SK-N-SH treated with all-trans-retinoic acid at 6 μM for 48 hours (cell line): ENCODE results near the gene SIL1.

Source experiments
- ATAC-seq: fragments of 200-7000 bp; cut with Tn5 transposase; 3 replicates; pipeline ENCODE4 v1.9.1; 2020; ENCODE audit warnings: mild to moderate bottlenecking, moderate library complexity
- ARNTL ChIP-seq: fragments of 450-650 bp; formaldehyde crosslinking; IDR thresholded peaks from 2 replicates; pipeline ENCODE4 v1.5.0; 2020; ENCODE audit warnings: low read depth, mild to moderate bottlenecking, moderate library complexity, borderline replicate concordance
- BACH2 ChIP-seq: fragments of 250-450 bp; sonication (Bioruptor Pico); IDR thresholded peaks from 2 replicates; pipeline ENCODE4 v1.9.0; 2021; ENCODE audit warnings: mild to moderate bottlenecking, borderline replicate concordance
- CSDC2 ChIP-seq: fragments of 250-450 bp; sonication (Bioruptor Pico); IDR thresholded peaks from 2 replicates; pipeline ENCODE4 v1.5.0; 2020; ENCODE audit warnings: mild to moderate bottlenecking, moderate library complexity
- ESRRG ChIP-seq: fragments of 250-450 bp; sonication (Bioruptor Pico); IDR thresholded peaks from 2 replicates; pipeline ENCODE4 v1.6.1; 2021; ENCODE audit warnings: mild to moderate bottlenecking
- GLIS3 ChIP-seq: fragments of 250-450 bp; sonication (Bioruptor Pico); IDR thresholded peaks from 2 replicates; pipeline ENCODE4 v1.5.0; 2020; ENCODE audit warnings: mild to moderate bottlenecking, moderate library complexity
- ISL1 ChIP-seq: fragments of 250-450 bp; sonication (Bioruptor Pico); IDR thresholded peaks from 2 replicates; pipeline ENCODE4 v2.1.2; 2022; ENCODE audit warnings: mild to moderate bottlenecking, moderate library complexity
- PPARA ChIP-seq: fragments of 250-450 bp; sonication (Bioruptor Pico); IDR thresholded peaks from 2 replicates; pipeline ENCODE4 v1.5.0; 2020; ENCODE audit warnings: mild to moderate bottlenecking, borderline replicate concordance
- RARB ChIP-seq: fragments of 250-450 bp; sonication (Bioruptor Pico); IDR thresholded peaks from 2 replicates; pipeline ENCODE4 v1.8.0; 2021; ENCODE audit warnings: mild to moderate bottlenecking, moderate library complexity
- SNAI2 ChIP-seq: fragments of 250-450 bp; sonication (Bioruptor Pico); IDR thresholded peaks from 2 replicates; pipeline ENCODE4 v1.5.0; 2020; ENCODE audit warnings: mild to moderate bottlenecking, moderate library complexity
- TOX ChIP-seq: fragments of 250-450 bp; sonication (Bioruptor Pico); IDR thresholded peaks from 2 replicates; pipeline ENCODE4 v1.8.0; 2021; ENCODE audit warnings: mild to moderate bottlenecking, moderate library complexity, borderline replicate concordance
- ZC3H10 ChIP-seq: fragments of 250-450 bp; sonication (Bioruptor Pico); IDR thresholded peaks from 2 replicates; pipeline ENCODE4 v1.5.1; 2021; ENCODE audit warnings: mild to moderate bottlenecking, moderate library complexity
- ZFP3 ChIP-seq: fragments of 250-450 bp; sonication (Bioruptor Pico); IDR thresholded peaks from 2 replicates; pipeline ENCODE4 v1.5.0; 2020; ENCODE audit warnings: mild to moderate bottlenecking, moderate library complexity
- ZFP30 ChIP-seq: fragments of 450-650 bp; formaldehyde crosslinking; IDR thresholded peaks from 2 replicates; pipeline ENCODE4 v1.5.0; 2022; ENCODE audit warnings: mild to moderate bottlenecking, moderate library complexity
- ZNF70 ChIP-seq: fragments of 450-650 bp; formaldehyde crosslinking; IDR thresholded peaks from 2 replicates; pipeline ENCODE4 v1.5.0; 2020; ENCODE audit warnings: mild to moderate bottlenecking, moderate library complexity
- ZNF8 ChIP-seq: fragments of 450-650 bp; formaldehyde crosslinking; IDR thresholded peaks from 2 replicates; pipeline ENCODE4 v1.5.0; 2020; ENCODE audit warnings: mild to moderate bottlenecking, moderate library complexity
- TF ChIP-seq, protein P1 (sequence below): fragments of 250-450 bp; sonication (Bioruptor Pico); IDR thresholded peaks from 2 replicates; pipeline ENCODE4 v1.5.1; 2021; ENCODE audit warnings: mild to moderate bottlenecking, moderate library complexity
- TF ChIP-seq, protein P2 (sequence below): fragments of 250-450 bp; sonication (Bioruptor Pico); IDR thresholded peaks from 2 replicates; pipeline ENCODE4 v1.8.0; 2021; ENCODE audit warnings: low read depth, mild to moderate bottlenecking, moderate library complexity, borderline replicate concordance
- TF ChIP-seq, protein P3 (sequence below): fragments of 250-450 bp; sonication (Bioruptor Pico); IDR thresholded peaks from 2 replicates; pipeline ENCODE4 v1.5.0; 2020; ENCODE audit warnings: mild to moderate bottlenecking, moderate library complexity

Gene SIL1

DNA sequence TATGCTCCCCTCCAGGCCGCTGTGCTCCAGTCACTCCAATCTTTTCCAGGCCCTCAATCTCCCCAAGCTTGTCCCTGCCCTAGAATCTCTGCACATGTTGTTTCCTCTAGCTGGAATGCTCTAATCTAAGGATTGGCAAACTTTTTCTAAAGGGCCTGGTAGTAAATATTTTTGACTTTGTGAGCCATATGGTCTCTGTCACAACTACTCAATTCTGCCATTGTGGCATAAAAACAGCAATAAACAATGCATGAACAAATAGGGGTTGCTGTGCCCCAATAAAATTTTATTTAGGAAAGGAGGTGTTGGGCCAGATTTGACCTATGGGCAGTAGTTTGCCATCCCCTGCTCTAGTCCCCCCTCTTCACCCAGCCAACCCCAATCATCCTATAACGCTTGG lies 172.5 kb downstream of the SIL1 start (continued):
- no peak for TF ChIP-seq GLIS3
- TF ChIP-seq BACH2 (CRISPR knock-in tag), result no peak
- no peak for TF ChIP-seq TOX (CRISPR knock-in tag)
- TF ChIP-seq, protein P1, sequence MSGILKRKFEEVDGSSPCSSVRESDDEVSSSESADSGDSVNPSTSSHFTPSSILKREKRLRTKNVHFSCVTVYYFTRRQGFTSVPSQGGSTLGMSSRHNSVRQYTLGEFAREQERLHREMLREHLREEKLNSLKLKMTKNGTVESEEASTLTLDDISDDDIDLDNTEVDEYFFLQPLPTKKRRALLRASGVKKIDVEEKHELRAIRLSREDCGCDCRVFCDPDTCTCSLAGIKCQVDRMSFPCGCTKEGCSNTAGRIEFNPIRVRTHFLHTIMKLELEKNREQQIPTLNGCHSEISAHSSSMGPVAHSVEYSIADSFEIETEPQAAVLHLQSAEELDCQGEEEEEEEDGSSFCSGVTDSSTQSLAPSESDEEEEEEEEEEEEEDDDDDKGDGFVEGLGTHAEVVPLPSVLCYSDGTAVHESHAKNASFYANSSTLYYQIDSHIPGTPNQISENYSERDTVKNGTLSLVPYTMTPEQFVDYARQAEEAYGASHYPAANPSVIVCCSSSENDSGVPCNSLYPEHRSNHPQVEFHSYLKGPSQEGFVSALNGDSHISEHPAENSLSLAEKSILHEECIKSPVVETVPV (CRISPR knock-in tag), result no peak
- no peak for TF ChIP-seq ZNF8 (CRISPR knock-in tag)
- no peak for TF ChIP-seq ESRRG
- no peak for TF ChIP-seq PPARA (CRISPR knock-in tag)
- no peak for TF ChIP-seq CSDC2
- TF ChIP-seq, all 23 proteins: peak for 0

DNA sequence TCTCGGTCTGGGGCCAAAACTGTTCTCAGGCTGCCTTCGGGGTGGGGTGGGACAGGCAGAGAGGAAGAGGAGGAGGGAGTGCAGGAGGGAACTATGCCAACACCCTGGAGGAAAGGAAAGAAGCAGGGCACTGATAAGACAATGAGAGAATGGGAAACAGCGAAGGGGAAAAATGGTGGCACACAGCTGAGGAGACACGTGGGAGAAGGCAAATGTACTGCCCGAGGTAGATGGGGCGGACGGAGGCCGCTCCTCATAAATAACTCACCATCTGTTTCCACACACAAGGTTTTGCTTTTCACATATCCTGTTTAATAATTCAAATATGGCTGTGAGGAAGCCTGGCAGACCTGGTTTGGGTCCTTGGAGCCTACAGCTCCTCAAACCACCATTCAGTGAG lies 174.9 kb downstream of the SIL1 start:
- TF ChIP-seq, protein P2, sequence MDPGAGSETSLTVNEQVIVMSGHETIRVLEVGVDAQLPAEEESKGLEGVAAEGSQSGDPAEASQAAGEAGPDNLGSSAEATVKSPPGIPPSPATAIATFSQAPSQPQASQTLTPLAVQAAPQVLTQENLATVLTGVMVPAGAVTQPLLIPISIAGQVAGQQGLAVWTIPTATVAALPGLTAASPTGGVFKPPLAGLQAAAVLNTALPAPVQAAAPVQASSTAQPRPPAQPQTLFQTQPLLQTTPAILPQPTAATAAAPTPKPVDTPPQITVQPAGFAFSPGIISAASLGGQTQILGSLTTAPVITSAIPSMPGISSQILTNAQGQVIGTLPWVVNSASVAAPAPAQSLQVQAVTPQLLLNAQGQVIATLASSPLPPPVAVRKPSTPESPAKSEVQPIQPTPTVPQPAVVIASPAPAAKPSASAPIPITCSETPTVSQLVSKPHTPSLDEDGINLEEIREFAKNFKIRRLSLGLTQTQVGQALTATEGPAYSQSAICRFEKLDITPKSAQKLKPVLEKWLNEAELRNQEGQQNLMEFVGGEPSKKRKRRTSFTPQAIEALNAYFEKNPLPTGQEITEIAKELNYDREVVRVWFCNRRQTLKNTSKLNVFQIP (CRISPR knock-in tag), result no peak
- no peak for TF ChIP-seq ZNF70 (CRISPR knock-in tag)
- TF ChIP-seq GLIS3, result no peak
- TF ChIP-seq ZNF8 (CRISPR knock-in tag), result no peak
- TF ChIP-seq BACH2 (CRISPR knock-in tag), result no peak
- TF ChIP-seq ZFP30 (CRISPR knock-in tag), result no peak
- no peak for TF ChIP-seq PPARA (CRISPR knock-in tag)
- no peak for TF ChIP-seq ZFP3 (CRISPR knock-in tag)
- TF ChIP-seq, protein P1 (CRISPR knock-in tag), result no peak
- TF ChIP-seq, protein P3, sequence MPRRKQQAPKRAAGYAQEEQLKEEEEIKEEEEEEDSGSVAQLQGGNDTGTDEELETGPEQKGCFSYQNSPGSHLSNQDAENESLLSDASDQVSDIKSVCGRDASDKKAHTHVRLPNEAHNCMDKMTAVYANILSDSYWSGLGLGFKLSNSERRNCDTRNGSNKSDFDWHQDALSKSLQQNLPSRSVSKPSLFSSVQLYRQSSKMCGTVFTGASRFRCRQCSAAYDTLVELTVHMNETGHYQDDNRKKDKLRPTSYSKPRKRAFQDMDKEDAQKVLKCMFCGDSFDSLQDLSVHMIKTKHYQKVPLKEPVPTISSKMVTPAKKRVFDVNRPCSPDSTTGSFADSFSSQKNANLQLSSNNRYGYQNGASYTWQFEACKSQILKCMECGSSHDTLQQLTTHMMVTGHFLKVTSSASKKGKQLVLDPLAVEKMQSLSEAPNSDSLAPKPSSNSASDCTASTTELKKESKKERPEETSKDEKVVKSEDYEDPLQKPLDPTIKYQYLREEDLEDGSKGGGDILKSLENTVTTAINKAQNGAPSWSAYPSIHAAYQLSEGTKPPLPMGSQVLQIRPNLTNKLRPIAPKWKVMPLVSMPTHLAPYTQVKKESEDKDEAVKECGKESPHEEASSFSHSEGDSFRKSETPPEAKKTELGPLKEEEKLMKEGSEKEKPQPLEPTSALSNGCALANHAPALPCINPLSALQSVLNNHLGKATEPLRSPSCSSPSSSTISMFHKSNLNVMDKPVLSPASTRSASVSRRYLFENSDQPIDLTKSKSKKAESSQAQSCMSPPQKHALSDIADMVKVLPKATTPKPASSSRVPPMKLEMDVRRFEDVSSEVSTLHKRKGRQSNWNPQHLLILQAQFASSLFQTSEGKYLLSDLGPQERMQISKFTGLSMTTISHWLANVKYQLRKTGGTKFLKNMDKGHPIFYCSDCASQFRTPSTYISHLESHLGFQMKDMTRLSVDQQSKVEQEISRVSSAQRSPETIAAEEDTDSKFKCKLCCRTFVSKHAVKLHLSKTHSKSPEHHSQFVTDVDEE, result no peak
- no peak for TF ChIP-seq RARB (CRISPR knock-in tag)
- ATAC-seq, result no peak

DNA sequence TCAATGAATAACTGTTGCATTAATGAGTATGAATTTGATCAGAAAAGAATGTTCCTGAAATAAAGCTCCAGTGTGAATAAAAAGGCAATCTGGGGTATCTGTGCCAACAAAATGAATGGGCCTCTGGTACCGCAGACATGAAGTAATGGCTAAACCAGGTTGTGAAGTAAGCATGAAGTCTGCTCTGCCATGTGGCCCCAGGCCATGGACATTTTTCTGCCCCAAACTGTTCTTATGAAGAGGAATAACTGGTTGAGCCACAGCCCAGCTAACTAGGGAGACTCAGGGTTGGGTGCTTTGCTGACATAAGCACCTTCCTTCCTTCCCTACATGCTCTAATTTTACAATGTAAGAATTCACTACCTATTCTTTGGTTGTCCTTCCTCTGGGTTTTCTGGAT lies 175.6 kb downstream of the SIL1 start:
- TF ChIP-seq, protein P2 (CRISPR knock-in tag), result no peak
- TF ChIP-seq TOX (CRISPR knock-in tag) (no peak), PPARA (CRISPR knock-in tag) (no peak), RARB (CRISPR knock-in tag) (no peak), ISL1 (no peak), ESRRG (no peak), ZC3H10 (CRISPR knock-in tag) (no peak), SNAI2 (CRISPR knock-in tag) (no peak), ZNF70 (CRISPR knock-in tag) (no peak), ARNTL (CRISPR knock-in tag) (no peak), CSDC2 (no peak)
- TF ChIP-seq, protein P1 (CRISPR knock-in tag), result no peak
- ATAC-seq, result no peak
